ENCODE data around the gene PHKB. TPM values are rescaled to one million over a fixed set of nuclear protein-coding genes. Genes with fewer than 3 reads are reported as not detected.
"Not testable (repeated sequence)": the region's sequence is repeated elsewhere in the genome, so short reads cannot be mapped to it uniquely, and the experiment has no call there.

The PHKB gene
- total RNA-seq, 1 donor from 2014 or later: 109 TPM

- no peak for DNase-seq (ENCODE audit: low spot score)
- Histone ChIP-seq H3K9ac (no peak overlapping the region), H3K79me2 (ENCODE audit: low read depth) (no peaks in the 10 kb centered on the region), H2AFZ (replicated peaks) (no peak overlapping the region), H3K27me3 (no peaks in the 10 kb centered on the region), H3F3A (ENCODE audit: low read depth) (no peaks in the 10 kb centered on the region), H3K36me3 (no peaks in the 10 kb centered on the region), H3K4me2 (no peak overlapping the region), H3K9me3 (ENCODE audit: low read depth) (no peaks in the 10 kb centered on the region), H3K4me3 (no peak overlapping the region), H4K20me1 (ENCODE audit: low read depth) (no peaks in the 10 kb centered on the region), H3K4me1 (no peaks in the 10 kb centered on the region), H3K27ac (no peak overlapping the region)
- H3K27ac Mint-ChIP-seq: no peak overlapping the region
- no peak for TF ChIP-seq EZH2 (IDR thresholded peaks at IDR 0.05)
- TF ChIP-seq EZH2phosphoT487 (IDR thresholded peaks at IDR 0.05): no peak
- no peak for TF ChIP-seq CTCF (IDR thresholded peaks at IDR 0.05)
- H3K36me3 Mint-ChIP-seq: peaks cover 11% of the 10 kb centered on the region
- H3K4me1 Mint-ChIP-seq: no peaks in the 10 kb centered on the region
- no peak overlapping the region for H3K4me3 Mint-ChIP-seq
- no peaks in the 10 kb centered on the region for H3K27me3 Mint-ChIP-seq (ENCODE audit: insufficient read depth, low read depth)
- H3K9me3 Mint-ChIP-seq: peaks cover 7% of the 10 kb centered on the region
These were observed 215.6 kb downstream of the PHKB start for GRCh38 chr16:47676635-47677177.

- H3K79me2 ChIP-seq (ENCODE audit: low read depth); H3K27ac Mint-ChIP-seq; H3K4me2 ChIP-seq; H3K27me3 ChIP-seq; H3K9me3 ChIP-seq (ENCODE audit: low read depth); H3K4me3 ChIP-seq; H3K36me3 ChIP-seq; H3K4me1 ChIP-seq; H3K27ac ChIP-seq; H3K4me1 Mint-ChIP-seq; DNase-seq (ENCODE audit: low spot score); H3K27me3 Mint-ChIP-seq (ENCODE audit: insufficient read depth, low read depth); H4K20me1 ChIP-seq (ENCODE audit: low read depth); H3K9ac ChIP-seq; H2AFZ ChIP-seq (replicated peaks); H3F3A ChIP-seq (ENCODE audit: low read depth); H3K4me3 Mint-ChIP-seq: not testable (repeated sequence)
- peaks cover 22% of the 10 kb centered on the region for H3K9me3 Mint-ChIP-seq
- peaks cover 19% of the 10 kb centered on the region for H3K36me3 Mint-ChIP-seq
These were observed 220.4 kb downstream of the PHKB start for GRCh38 chr16:47681571-47681970.

DNA sequence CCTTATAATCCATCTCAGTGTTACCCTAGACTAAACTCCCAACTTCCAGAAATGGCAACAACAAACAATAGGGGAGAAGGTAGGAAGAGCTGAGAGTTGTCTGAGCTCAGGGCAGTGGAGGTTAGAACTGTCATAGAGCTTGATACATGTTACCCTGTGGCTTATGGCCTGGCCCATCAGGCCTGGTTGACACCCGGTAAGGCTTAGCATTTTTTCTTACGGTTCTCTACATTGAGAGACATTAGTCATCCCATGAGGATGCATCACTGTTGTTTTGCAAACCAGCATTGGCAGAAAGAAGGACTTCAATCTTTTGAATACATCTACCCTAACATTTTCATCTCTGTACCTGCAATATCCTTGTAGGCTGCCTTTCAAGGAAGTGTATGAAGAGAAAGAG lies 226.6 kb downstream of the PHKB start:
- no peak overlapping the region for H3K27ac Mint-ChIP-seq
- H3K4me1 Mint-ChIP-seq: peaks cover 4% of the 10 kb centered on the region
- H3K79me2 ChIP-seq (ENCODE audit: low read depth): no peaks in the 10 kb centered on the region
- no peaks in the 10 kb centered on the region for H3K27me3 ChIP-seq
- peaks cover 7% of the 10 kb centered on the region for H3K9me3 ChIP-seq (ENCODE audit: low read depth)
- H3K27ac ChIP-seq: no peak overlapping the region
- H3K36me3 ChIP-seq: peaks cover 7% of the 10 kb centered on the region
- no peaks in the 10 kb centered on the region for H4K20me1 ChIP-seq (ENCODE audit: low read depth)
- no peak for DNase-seq (ENCODE audit: low spot score)
- H3K4me1 ChIP-seq: no peaks in the 10 kb centered on the region
- H2AFZ ChIP-seq (replicated peaks): no peak overlapping the region
- H3K4me3 Mint-ChIP-seq: no peak overlapping the region
- no peak for TF ChIP-seq CTCF (IDR thresholded peaks at IDR 0.05)
- TF ChIP-seq EZH2phosphoT487 (IDR thresholded peaks at IDR 0.05): no peak
- no peak for TF ChIP-seq EZH2 (IDR thresholded peaks at IDR 0.05)
- H3K4me2 ChIP-seq: no peak overlapping the region
- H3K9ac ChIP-seq: no peak overlapping the region
- no peaks in the 10 kb centered on the region for H3F3A ChIP-seq (ENCODE audit: low read depth)
- H3K27me3 Mint-ChIP-seq (ENCODE audit: insufficient read depth, low read depth): no peaks in the 10 kb centered on the region
- no peak overlapping the region for H3K4me3 ChIP-seq
- H3K36me3 Mint-ChIP-seq: peaks cover 13% of the 10 kb centered on the region
- peaks cover 7% of the 10 kb centered on the region for H3K9me3 Mint-ChIP-seq

DNA sequence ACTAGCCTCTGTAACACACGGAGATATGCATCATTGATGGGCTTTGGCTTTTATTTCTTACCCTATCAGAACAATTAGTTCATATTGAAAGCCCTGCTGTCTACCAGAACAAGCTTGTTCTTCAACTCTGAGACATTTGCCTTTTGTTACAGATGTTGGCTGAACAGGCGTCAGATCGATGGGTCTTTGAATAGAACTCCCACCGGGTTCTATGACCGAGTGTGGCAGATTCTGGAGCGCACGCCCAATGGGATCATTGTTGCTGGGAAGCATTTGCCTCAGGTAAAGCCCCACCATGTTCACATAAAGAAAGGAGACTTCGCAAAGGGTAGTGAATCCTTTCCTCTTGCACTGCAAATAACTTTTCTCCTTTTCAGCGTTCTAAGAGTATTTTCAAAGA lies 232.1 kb downstream of the PHKB start:
- H3F3A ChIP-seq (ENCODE audit: low read depth): no peaks in the 10 kb centered on the region
- H3K27ac Mint-ChIP-seq: no peak overlapping the region
- no peaks in the 10 kb centered on the region for H3K4me1 ChIP-seq
- peaks cover 3% of the 10 kb centered on the region for H3K4me1 Mint-ChIP-seq
- no peaks in the 10 kb centered on the region for H3K27me3 Mint-ChIP-seq (ENCODE audit: insufficient read depth, low read depth)
- no peak overlapping the region for H3K4me3 Mint-ChIP-seq
- H4K20me1 ChIP-seq (ENCODE audit: low read depth): no peaks in the 10 kb centered on the region
- no peaks in the 10 kb centered on the region for H3K27me3 ChIP-seq
- H3K9ac ChIP-seq: no peak overlapping the region
- no peak overlapping the region for H3K4me3 ChIP-seq
- no peak overlapping the region for H3K4me2 ChIP-seq
- H3K79me2 ChIP-seq (ENCODE audit: low read depth): no peaks in the 10 kb centered on the region
- H3K9me3 ChIP-seq (ENCODE audit: low read depth): no peaks in the 10 kb centered on the region
- H3K27ac ChIP-seq: no peak overlapping the region
- H3K9me3 Mint-ChIP-seq: no peaks in the 10 kb centered on the region
- H2AFZ ChIP-seq (replicated peaks): no peak overlapping the region
- TF ChIP-seq EZH2 (IDR thresholded peaks at IDR 0.05): no peak
- peaks cover 7% of the 10 kb centered on the region for H3K36me3 ChIP-seq
- H3K36me3 Mint-ChIP-seq: peaks cover 18% of the 10 kb centered on the region
- no peak for DNase-seq (ENCODE audit: low spot score)

All from neural progenitor cell (in vitro differentiated cells).